A673 (cell line): ENCODE measurements around the gene MLC1. TPM values are rescaled to one million over a fixed set of nuclear protein-coding genes. Genes with fewer than 3 reads are reported as not detected.

Experiments used
- BruUV-seq: library from RNA; stranded (reverse); fragments of 400-500 nt; replicated peaks from 2 replicates; lab custom pipeline; 2021; lab: Mats Ljungman, UMichigan
- CTCF ChIA-PET: fragments of 300-600 bp; sonication (Branson Sonifier 250); formaldehyde crosslinking; loops from one replicate; lab custom pipeline; 2022; ENCODE audit warnings: antibody characterized with exemption; lab: Charles Lee
- POLR2A ChIA-PET: fragments of 300-600 bp; sonication (Branson Sonifier 250); formaldehyde crosslinking; loops from one replicate; lab custom pipeline; 2022; ENCODE audit warnings: antibody characterized with exemption; ENCODE audit not compliant: low non-redundant PET; lab: Charles Lee
- DNase-seq: peaks from one replicate; pipeline ENCODE4 v3.0.0-alpha.2; 2015; ENCODE audit warnings: low spot score
- H3K27ac ChIP-seq: fragments of 200-600 bp; sonication (generic); 2 replicates; pipeline ENCODE4 v1.5.1; 2016; ENCODE audit warnings: mixed run types, low read depth, mild to moderate bottlenecking, mixed read lengths, antibody characterized with exemption, low read length; ENCODE audit not compliant: poor library complexity, severe bottlenecking
- H3K27me3 ChIP-seq: fragments of 200-600 bp; sonication (generic); replicated peaks from 2 replicates; pipeline ENCODE4 v1.6.1; 2017; ENCODE audit warnings: mixed run types, low read depth, mild to moderate bottlenecking, mixed read lengths, antibody characterized with exemption, low read length; ENCODE audit not compliant: insufficient read depth, poor library complexity
- H3K36me3 ChIP-seq: fragments of 200-600 bp; sonication (generic); 2 replicates; pipeline ENCODE4 v1.6.1; 2016; ENCODE audit warnings: mixed run types, mild to moderate bottlenecking, mixed read lengths, antibody characterized with exemption, low read length; ENCODE audit not compliant: insufficient read depth, poor library complexity, severe bottlenecking
- H3K4me1 ChIP-seq: fragments of 200-600 bp; sonication (generic); 2 replicates; pipeline ENCODE4 v1.6.1; 2017; ENCODE audit warnings: mixed run types, mild to moderate bottlenecking, mixed read lengths, antibody characterized with exemption, low read length; ENCODE audit not compliant: insufficient read depth, poor library complexity, severe bottlenecking
- H3K4me3 ChIP-seq: fragments of 200-600 bp; sonication (generic); 2 replicates; pipeline ENCODE4 v1.5.1; 2016; ENCODE audit warnings: low read depth, mixed run types, mild to moderate bottlenecking, mixed read lengths, low read length; ENCODE audit not compliant: poor library complexity, severe bottlenecking
- H3K9me3 ChIP-seq: fragments of 200-600 bp; sonication (generic); 2 replicates; pipeline ENCODE4 v1.6.1; 2016; ENCODE audit warnings: mixed run types, low read depth, mild to moderate bottlenecking, mixed read lengths, antibody characterized with exemption, low read length; ENCODE audit not compliant: poor library complexity, severe bottlenecking
- CTCF ChIP-seq: fragments of 300-800, 200-600 bp; sonication (generic); conservative IDR thresholded peaks from 2 replicates; pipeline ENCODE4 v1.5.1; 2017; ENCODE audit warnings: low read depth, mild to moderate bottlenecking, antibody characterized with exemption, low read length, moderate library complexity, mixed read lengths
- EZH2 ChIP-seq: fragments of 200-600 bp; sonication (generic); IDR thresholded peaks from 2 replicates; pipeline ENCODE4 v1.6.1; 2017; ENCODE audit warnings: borderline replicate concordance, low read depth, mild to moderate bottlenecking, mixed read lengths, antibody characterized with exemption, low read length; ENCODE audit not compliant: poor library complexity, severe bottlenecking
- intact Hi-C: fragments of 100-400 bp; cut with micrococcal nuclease; formaldehyde crosslinking; loops from one replicate; pipeline ENCODE4 v1.10.0; 2022; ENCODE audit not compliant: unreplicated experiment
- total RNA-seq: library from RNA; stranded (reverse); gene quantifications from 2 replicates; pipeline ENCODE4 v1.2.3, GENCODE V29; 2021

MLC1 gene
- total RNA-seq, 1 experiment from 2014 or later = 0.75 TPM

DNA sequence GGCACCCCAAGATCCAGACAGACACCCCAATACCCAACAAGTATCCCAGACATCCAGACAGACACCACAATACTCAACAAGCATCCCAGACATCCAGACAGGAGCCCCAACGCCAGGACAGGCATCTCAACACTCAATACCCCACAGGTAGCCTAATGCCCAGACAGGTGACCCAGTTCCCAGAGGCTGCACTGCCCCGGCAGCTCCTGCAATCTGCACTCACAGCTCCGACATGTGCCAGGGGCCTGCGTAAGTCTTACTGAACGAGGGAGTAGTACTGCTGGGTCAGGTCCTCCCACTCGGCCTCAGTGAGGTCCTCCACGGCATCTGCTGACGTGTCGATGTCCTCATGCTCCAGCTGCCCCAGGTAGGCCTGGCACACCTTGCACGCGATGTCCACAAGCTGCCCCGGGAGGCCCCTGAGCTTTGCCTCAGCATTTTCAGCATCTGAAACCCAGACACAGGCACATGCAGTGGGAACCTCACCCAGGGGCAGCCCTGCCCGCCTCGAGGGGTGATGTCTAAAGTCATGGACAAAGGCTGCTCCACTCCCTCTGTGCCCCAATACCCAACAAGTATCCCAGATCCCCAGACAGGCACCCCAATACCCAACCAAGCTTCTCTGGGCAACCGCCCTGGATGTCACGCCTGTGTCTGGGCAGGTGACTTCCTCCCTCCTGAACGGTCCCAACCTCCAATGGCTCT is 43.7 kb downstream of the MLC1 start:
- H3K4me3 ChIP-seq = no peak overlapping the region
- TF ChIP-seq CTCF (no peak), EZH2 (no peak)
- intact Hi-C loops = no loop called here
- no peaks in the 10 kb centered on the region for H3K36me3 ChIP-seq
- POLR2A ChIA-PET = no interaction called here
- CTCF ChIA-PET = no interaction called here
- H3K4me1 ChIP-seq = no peaks in the 10 kb centered on the region
- H3K27me3 ChIP-seq = no peaks in the 10 kb centered on the region
- no peak overlapping the region for H3K27ac ChIP-seq
- no peaks in the 10 kb centered on the region for H3K9me3 ChIP-seq
- no peak for DNase-seq
- BruUV-seq = no TSS peak

GRCh38 chr22:50040717-50041116 is 44.5 kb downstream of the MLC1 start:
- Histone ChIP-seq H3K36me3 (no peaks in the 10 kb centered on the region), H3K27ac (no peak overlapping the region), H3K27me3 (no peaks in the 10 kb centered on the region), H3K4me1 (no peaks in the 10 kb centered on the region), H3K4me3 (no peak overlapping the region), H3K9me3 (no peaks in the 10 kb centered on the region)
- DNase-seq = no peak
- intact Hi-C loops = no loop called here
- CTCF ChIA-PET = no interaction called here
- no peak for TF ChIP-seq CTCF
- TF ChIP-seq EZH2 = no peak
- POLR2A ChIA-PET = no interaction called here
- BruUV-seq = no TSS peak

DNA sequence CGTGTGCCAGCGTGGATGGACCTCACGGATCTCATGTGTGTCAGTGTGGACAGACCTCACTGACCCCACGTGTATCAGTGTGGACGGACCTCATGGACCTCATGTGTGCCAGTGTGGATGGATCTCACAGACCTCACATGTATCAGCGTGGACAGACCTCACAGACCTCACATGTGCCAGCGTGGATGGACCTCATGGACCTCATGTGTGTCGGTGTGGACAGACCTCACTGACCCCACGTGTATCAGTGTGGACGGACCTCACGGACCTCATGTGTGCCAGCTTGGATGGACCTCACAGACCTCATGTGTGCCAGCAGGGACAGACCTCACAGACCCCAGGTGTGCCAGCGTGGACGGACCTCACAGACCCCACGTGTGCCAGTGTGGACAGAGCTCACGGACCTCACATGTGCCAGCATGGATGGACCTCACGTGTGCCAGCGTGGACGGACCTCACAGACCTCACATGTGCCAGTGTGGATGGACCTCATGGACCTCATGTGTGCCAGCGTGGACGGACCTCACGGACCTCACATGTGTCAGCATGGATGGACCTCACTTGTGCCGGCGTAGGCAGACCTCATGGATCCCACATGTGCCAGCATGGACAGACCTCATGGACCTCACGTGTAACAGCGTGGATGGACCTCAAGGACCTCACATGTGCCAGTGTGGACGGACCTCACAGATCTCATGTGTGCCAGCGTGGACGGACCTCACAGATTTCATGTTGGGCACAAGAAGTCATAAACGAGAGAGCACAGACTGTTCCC is 45.4 kb downstream of the MLC1 start:
- Histone ChIP-seq H3K27me3 (no peaks in the 10 kb centered on the region), H3K27ac (no peak overlapping the region), H3K36me3 (no peaks in the 10 kb centered on the region), H3K4me1 (no peaks in the 10 kb centered on the region), H3K4me3 (no peak overlapping the region), H3K9me3 (no peaks in the 10 kb centered on the region)
- DNase-seq = no peak
- no peak for TF ChIP-seq CTCF
- TF ChIP-seq EZH2 = no peak
- intact Hi-C loops = no loop called here
- CTCF ChIA-PET = no interaction called here
- POLR2A ChIA-PET = no interaction called here
- no TSS peak for BruUV-seq
